ENCODE data around the gene CD109.
"Not testable (repeated sequence)": the region's sequence is repeated elsewhere in the genome, so short reads cannot be mapped to it uniquely, and the experiment has no call there.

The CD109 gene

GRCh38 chr6:73801652-73802268 lies 105.8 kb downstream of the CD109 start:
- Histone ChIP-seq H3K36me3 (ENCODE audit: insufficient read depth) (no peaks in the 10 kb centered on the region), H3K9ac (no peak overlapping the region), H3K27ac (no peak overlapping the region), H3K4me2 (no peak overlapping the region), H3K79me2 (ENCODE audit: insufficient read depth, low read depth) (no peaks in the 10 kb centered on the region), H3K27me3 (ENCODE audit: insufficient read depth, low read depth) (no peaks in the 10 kb centered on the region), H3K4me1 (ENCODE audit: low read depth, poor library complexity, severe bottlenecking) (peaks cover 8% of the 10 kb centered on the region), H3K4me3 (IDR thresholded peaks at IDR 0.05; ENCODE audit: insufficient read depth, low read depth, low read length) (no peak overlapping the region), H4K20me1 (ENCODE audit: insufficient read depth) (no peaks in the 10 kb centered on the region), H2AFZ (ENCODE audit: low read depth) (no peak overlapping the region)
- TF ChIP-seq CTCF (conservative IDR thresholded peaks at IDR 0.05; ENCODE audit: low read depth, low read length), result no peak

- H3K9ac ChIP-seq, result no peak overlapping the region
- no peaks in the 10 kb centered on the region for H3K27me3 ChIP-seq (ENCODE audit: insufficient read depth, low read depth)
- no peaks in the 10 kb centered on the region for H3K79me2 ChIP-seq (ENCODE audit: insufficient read depth, low read depth)
- H4K20me1 ChIP-seq (ENCODE audit: insufficient read depth), result no peaks in the 10 kb centered on the region
- H3K4me3 ChIP-seq (IDR thresholded peaks at IDR 0.05; ENCODE audit: insufficient read depth, low read depth, low read length), result no peak overlapping the region
- H3K4me1 ChIP-seq (ENCODE audit: low read depth, poor library complexity, severe bottlenecking), result peaks cover 8% of the 10 kb centered on the region
- no peak overlapping the region for H3K27ac ChIP-seq
- no peaks in the 10 kb centered on the region for H3K36me3 ChIP-seq (ENCODE audit: insufficient read depth)
- H3K4me2 ChIP-seq, result no peak overlapping the region
- no peak overlapping the region for H2AFZ ChIP-seq (ENCODE audit: low read depth)
- no peak for TF ChIP-seq CTCF (conservative IDR thresholded peaks at IDR 0.05; ENCODE audit: low read depth, low read length)
These were observed 106.4 kb downstream of the CD109 start for GRCh38 chr6:73802366-73802765.

GRCh38 chr6:73803562-73804241 lies 107.7 kb downstream of the CD109 start:
- Histone ChIP-seq H3K4me3 (IDR thresholded peaks at IDR 0.05; ENCODE audit: insufficient read depth, low read depth, low read length) (no peak overlapping the region), H3K27me3 (ENCODE audit: insufficient read depth, low read depth) (no peaks in the 10 kb centered on the region), H3K4me2 (no peak overlapping the region), H3K4me1 (ENCODE audit: low read depth, poor library complexity, severe bottlenecking) (peaks cover 4% of the 10 kb centered on the region), H3K79me2 (ENCODE audit: insufficient read depth, low read depth) (no peaks in the 10 kb centered on the region), H2AFZ (ENCODE audit: low read depth) (no peak overlapping the region), H3K36me3 (ENCODE audit: insufficient read depth) (no peaks in the 10 kb centered on the region), H3K27ac (no peak overlapping the region), H3K9ac (no peak overlapping the region), H4K20me1 (ENCODE audit: insufficient read depth) (no peaks in the 10 kb centered on the region)
- TF ChIP-seq CTCF (conservative IDR thresholded peaks at IDR 0.05; ENCODE audit: low read depth, low read length), result peak; percentile 44

GRCh38 chr6:73805221-73805620 lies 109.2 kb downstream of the CD109 start:
- not testable (repeated sequence) for H3K4me1 ChIP-seq (ENCODE audit: low read depth, poor library complexity, severe bottlenecking); H4K20me1 ChIP-seq (ENCODE audit: insufficient read depth); H3K27ac ChIP-seq; H3K79me2 ChIP-seq (ENCODE audit: insufficient read depth, low read depth); H3K36me3 ChIP-seq (ENCODE audit: insufficient read depth); H3K4me3 ChIP-seq (IDR thresholded peaks at IDR 0.05; ENCODE audit: insufficient read depth, low read depth, low read length); H3K27me3 ChIP-seq (ENCODE audit: insufficient read depth, low read depth); H3K9ac ChIP-seq; H3K4me2 ChIP-seq; H2AFZ ChIP-seq (ENCODE audit: low read depth)

GRCh38 chr6:73805982-73806381 lies 110.0 kb downstream of the CD109 start:
- not testable (repeated sequence) for H2AFZ ChIP-seq (ENCODE audit: low read depth); H3K4me2 ChIP-seq; H3K79me2 ChIP-seq (ENCODE audit: insufficient read depth, low read depth); H3K36me3 ChIP-seq (ENCODE audit: insufficient read depth); H4K20me1 ChIP-seq (ENCODE audit: insufficient read depth); H3K9ac ChIP-seq; H3K4me1 ChIP-seq (ENCODE audit: low read depth, poor library complexity, severe bottlenecking); H3K27ac ChIP-seq; H3K27me3 ChIP-seq (ENCODE audit: insufficient read depth, low read depth); H3K4me3 ChIP-seq (IDR thresholded peaks at IDR 0.05; ENCODE audit: insufficient read depth, low read depth, low read length)
